ENCODE data around the gene HLA-A.

DNA sequence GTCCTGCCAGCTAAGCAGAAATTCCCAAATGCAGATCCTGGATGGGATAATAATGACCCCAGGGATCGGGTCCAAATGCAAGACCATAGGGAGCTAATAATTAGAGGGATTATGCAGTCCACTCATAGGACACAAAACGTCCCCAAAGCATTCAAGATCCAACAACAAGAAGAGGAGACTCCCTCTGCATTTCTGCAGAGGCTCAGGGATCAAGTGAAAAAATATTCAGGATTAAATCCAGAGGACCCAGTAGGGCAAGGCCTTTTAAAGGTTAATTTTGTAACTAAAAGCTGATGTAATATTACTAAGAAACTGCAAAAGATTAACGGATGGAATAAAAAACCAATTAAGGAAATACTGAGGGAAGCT is 22.2 kb downstream of the HLA-A start:
- TF ChIP-seq TCF7L2 (IDR thresholded peaks at IDR 0.05; ENCODE audit: low read depth, low read length): no peak
- no peak for TF ChIP-seq BRCA1 (CRISPR knock-in tag; IDR thresholded peaks at IDR 0.05)

Data from HepG2 (cell line).